OCI-LY7 (cell line): Measurements from ENCODE around the gene MAPK8IP2. TPM values are rescaled to one million over a fixed set of nuclear protein-coding genes. Genes with fewer than 3 reads are reported as not detected.

Experiments
- BruUV-seq: library from RNA; stranded (reverse); fragments of 400-500 nt; replicated peaks from 2 replicates; lab custom pipeline; 2021; lab: Mats Ljungman, UMichigan
- CTCF ChIA-PET: fragments of 300-600 bp; sonication (Branson Sonifier 250); formaldehyde crosslinking; loops from one replicate; lab custom pipeline; 2022; ENCODE audit warnings: antibody characterized with exemption; ENCODE audit not compliant: unreplicated experiment; lab: Charles Lee
- POLR2A ChIA-PET: fragments of 300-600 bp; sonication (Branson Sonifier 250); formaldehyde crosslinking; loops from one replicate; lab custom pipeline; 2022; ENCODE audit warnings: antibody characterized with exemption; lab: Charles Lee
- DNase-seq: peaks from one replicate; pipeline ENCODE4 v3.0.0-alpha.2; 2015; ENCODE audit warnings: low spot score
- H2AFZ ChIP-seq: fragments of 200-600 bp; sonication (generic), shearing (Covaris generic); 2 replicates; pipeline ENCODE4 v1.6.1; 2014; ENCODE audit warnings: mild to moderate bottlenecking, antibody characterized with exemption, low read length, moderate library complexity
- H3K27ac ChIP-seq: fragments of 200-600 bp; sonication (generic); 2 replicates; pipeline ENCODE4 v1.5.1; 2014; ENCODE audit warnings: mixed run types, low read depth, mild to moderate bottlenecking, moderate library complexity, low read length, inconsistent platforms; ENCODE audit not compliant: poor library complexity, severe bottlenecking
- H3K36me3 ChIP-seq: fragments of 200-600 bp; sonication (generic); 2 replicates; pipeline ENCODE4 v1.6.1; 2014; ENCODE audit warnings: mild to moderate bottlenecking, antibody characterized with exemption, low read length, moderate library complexity, mixed read lengths; ENCODE audit not compliant: insufficient read depth
- H3K4me1 ChIP-seq: fragments of 200-600 bp; sonication (generic); 2 replicates; pipeline ENCODE4 v1.5.1; 2014; ENCODE audit warnings: mild to moderate bottlenecking, low read length; ENCODE audit not compliant: insufficient read depth, poor library complexity, severe bottlenecking
- H3K4me2 ChIP-seq: fragments of 200-600 bp; sonication (generic); 2 replicates; pipeline ENCODE4 v1.6.1; 2014; ENCODE audit warnings: mild to moderate bottlenecking, low read length
- H3K4me3 ChIP-seq: fragments of 200-600 bp; sonication (generic); 2 replicates; pipeline ENCODE4 v1.5.1; 2014; ENCODE audit warnings: mild to moderate bottlenecking, low read depth, low read length; ENCODE audit not compliant: poor library complexity, severe bottlenecking
- H3K79me2 ChIP-seq: fragments of 200-600 bp; sonication (generic); 2 replicates; pipeline ENCODE4 v1.6.1; 2016; ENCODE audit warnings: low read depth, mild to moderate bottlenecking, low read length, moderate library complexity, mixed read lengths; ENCODE audit not compliant: insufficient read depth
- H3K9me2 ChIP-seq: fragments of 200-600 bp; sonication (generic); 2 replicates; pipeline ENCODE4 v1.6.1; 2016; ENCODE audit warnings: mild to moderate bottlenecking, low read length, mixed read lengths; ENCODE audit not compliant: insufficient read depth
- H3K9me3 ChIP-seq: fragments of 200-600 bp; sonication (generic); 2 replicates; pipeline ENCODE4 v1.6.1; 2014; ENCODE audit warnings: mild to moderate bottlenecking, mixed run types, low read length, mixed read lengths
- H4K20me1 ChIP-seq: fragments of 200-600 bp; sonication (generic); 2 replicates; pipeline ENCODE4 v1.6.1; 2014; ENCODE audit warnings: mild to moderate bottlenecking, antibody characterized with exemption, low read length, moderate library complexity, mixed read lengths; ENCODE audit not compliant: insufficient read depth
- EZH2phosphoT487 ChIP-seq: fragments of 200-600 bp; sonication (generic); IDR thresholded peaks from 2 replicates; pipeline ENCODE4 v1.6.1; 2018; ENCODE audit warnings: low read depth, borderline replicate concordance, mild to moderate bottlenecking, mixed run types, antibody characterized with exemption, low read length, moderate library complexity, mixed read lengths
- intact Hi-C: fragments of 100-400 bp; cut with micrococcal nuclease; formaldehyde crosslinking; loops from one replicate; pipeline ENCODE4 v1.10.0; 2022; ENCODE audit not compliant: unreplicated experiment
- total RNA-seq, 2 experiments: library from RNA; depleted of rRNA in 1 of 2; stranded (reverse); fragments of >200 nt in 1 of 2; shearing (Covaris generic) in 1 of 2; gene quantifications; 2 replicates each; pipeline ENCODE4 v1.2.3, GENCODE V29; 2014 to 2022
- TF ChIP-seq, protein P1 (sequence below): fragments of 200-600 bp; sonication (generic); conservative IDR thresholded peaks from 2 replicates; pipeline ENCODE4 v1.5.1; 2014; ENCODE audit warnings: mild to moderate bottlenecking, antibody characterized with exemption, low read length, moderate library complexity, mixed read lengths

MAPK8IP2 gene
- total RNA-seq, 2 experiments from 2014 or later: 0.54 to 2.2 TPM

DNA sequence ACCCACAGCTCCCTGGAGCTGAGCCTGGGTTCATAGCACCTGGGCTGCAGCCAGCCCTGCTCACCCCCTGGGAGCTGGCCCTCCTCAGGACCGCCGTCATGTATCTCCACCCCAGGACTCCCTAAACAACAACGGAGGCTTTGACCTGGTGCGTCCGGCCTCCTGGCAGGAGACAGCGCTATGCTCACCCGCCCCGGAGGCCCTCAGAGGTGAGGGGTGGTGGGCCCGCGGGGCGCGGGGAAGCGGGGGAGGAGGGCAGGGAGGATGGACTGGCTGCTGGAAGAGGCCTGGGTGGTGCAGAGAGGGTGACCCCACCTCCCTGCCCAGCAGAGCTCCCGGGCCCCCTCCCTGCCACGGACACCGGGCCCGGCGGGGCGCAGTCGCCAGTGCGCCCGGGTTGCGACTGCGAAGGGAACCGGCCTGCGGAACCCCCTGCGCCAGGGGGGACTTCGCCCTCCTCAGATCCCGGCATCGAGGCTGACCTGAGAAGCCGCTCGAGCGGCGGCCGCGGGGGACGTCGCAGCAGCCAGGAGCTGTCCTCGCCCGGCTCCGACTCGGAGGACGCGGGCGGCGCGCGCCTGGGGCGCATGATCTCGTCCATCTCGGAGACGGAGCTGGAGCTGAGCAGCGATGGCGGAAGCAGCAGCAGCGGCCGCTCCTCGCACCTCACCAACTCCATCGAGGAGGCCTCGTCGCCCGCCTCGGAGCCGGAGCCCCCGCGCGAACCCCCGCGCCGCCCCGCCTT lies 3.1 kb downstream of the MAPK8IP2 start:
- intact Hi-C loops: no loop called here
- POLR2A ChIA-PET: no interaction called here
- CTCF ChIA-PET: no interaction called here
- H4K20me1 ChIP-seq: no peaks in the 10 kb centered on the region
- no peak overlapping the region for H2AFZ ChIP-seq
- no peak overlapping the region for H3K4me2 ChIP-seq
- no TSS peak for BruUV-seq
- H3K4me3 ChIP-seq: no peak overlapping the region
- DNase-seq: no peak
- no peaks in the 10 kb centered on the region for H3K4me1 ChIP-seq
- H3K36me3 ChIP-seq: no peaks in the 10 kb centered on the region
- TF ChIP-seq EZH2phosphoT487: no peak
- TF ChIP-seq, protein P1, sequence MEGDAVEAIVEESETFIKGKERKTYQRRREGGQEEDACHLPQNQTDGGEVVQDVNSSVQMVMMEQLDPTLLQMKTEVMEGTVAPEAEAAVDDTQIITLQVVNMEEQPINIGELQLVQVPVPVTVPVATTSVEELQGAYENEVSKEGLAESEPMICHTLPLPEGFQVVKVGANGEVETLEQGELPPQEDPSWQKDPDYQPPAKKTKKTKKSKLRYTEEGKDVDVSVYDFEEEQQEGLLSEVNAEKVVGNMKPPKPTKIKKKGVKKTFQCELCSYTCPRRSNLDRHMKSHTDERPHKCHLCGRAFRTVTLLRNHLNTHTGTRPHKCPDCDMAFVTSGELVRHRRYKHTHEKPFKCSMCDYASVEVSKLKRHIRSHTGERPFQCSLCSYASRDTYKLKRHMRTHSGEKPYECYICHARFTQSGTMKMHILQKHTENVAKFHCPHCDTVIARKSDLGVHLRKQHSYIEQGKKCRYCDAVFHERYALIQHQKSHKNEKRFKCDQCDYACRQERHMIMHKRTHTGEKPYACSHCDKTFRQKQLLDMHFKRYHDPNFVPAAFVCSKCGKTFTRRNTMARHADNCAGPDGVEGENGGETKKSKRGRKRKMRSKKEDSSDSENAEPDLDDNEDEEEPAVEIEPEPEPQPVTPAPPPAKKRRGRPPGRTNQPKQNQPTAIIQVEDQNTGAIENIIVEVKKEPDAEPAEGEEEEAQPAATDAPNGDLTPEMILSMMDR: no peak
- no peak overlapping the region for H3K27ac ChIP-seq
- H3K9me3 ChIP-seq: no peaks in the 10 kb centered on the region
- H3K9me2 ChIP-seq: no peaks in the 10 kb centered on the region
- no peaks in the 10 kb centered on the region for H3K79me2 ChIP-seq

DNA sequence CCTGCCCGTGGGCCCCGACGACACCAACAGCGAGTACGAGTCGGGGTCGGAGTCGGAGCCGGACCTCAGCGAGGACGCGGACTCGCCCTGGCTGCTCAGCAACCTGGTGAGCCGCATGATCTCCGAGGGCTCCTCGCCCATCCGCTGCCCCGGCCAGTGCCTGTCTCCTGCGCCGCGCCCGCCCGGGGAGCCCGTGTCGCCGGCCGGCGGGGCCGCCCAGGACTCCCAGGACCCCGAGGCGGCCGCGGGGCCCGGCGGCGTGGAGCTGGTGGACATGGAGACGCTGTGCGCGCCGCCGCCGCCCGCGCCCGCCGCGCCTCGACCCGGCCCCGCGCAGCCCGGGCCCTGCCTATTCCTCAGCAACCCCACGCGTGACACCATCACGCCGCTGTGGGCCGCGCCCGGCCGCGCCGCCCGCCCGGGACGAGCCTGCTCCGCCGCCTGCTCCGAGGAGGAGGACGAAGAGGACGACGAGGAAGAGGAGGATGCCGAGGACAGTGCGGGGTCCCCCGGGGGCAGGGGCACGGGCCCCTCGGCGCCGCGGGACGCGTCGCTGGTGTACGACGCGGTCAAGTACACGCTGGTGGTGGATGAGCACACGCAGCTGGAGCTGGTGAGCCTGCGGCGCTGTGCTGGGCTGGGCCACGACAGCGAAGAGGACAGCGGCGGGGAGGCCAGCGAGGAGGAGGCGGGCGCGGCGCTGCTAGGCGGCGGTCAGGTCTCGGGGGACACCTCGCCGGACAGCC lies 3.8 kb downstream of the MAPK8IP2 start:
- no TSS peak for BruUV-seq
- H3K4me2 ChIP-seq: no peak overlapping the region
- no peaks in the 10 kb centered on the region for H3K4me1 ChIP-seq
- DNase-seq: no peak
- ChIA-PET CTCF (no interaction called here), POLR2A (no interaction called here)
- no peaks in the 10 kb centered on the region for H3K79me2 ChIP-seq
- no peak overlapping the region for H3K27ac ChIP-seq
- no peaks in the 10 kb centered on the region for H3K9me3 ChIP-seq
- no peaks in the 10 kb centered on the region for H3K9me2 ChIP-seq
- TF ChIP-seq, protein P1: no peak
- no peak overlapping the region for H2AFZ ChIP-seq
- intact Hi-C loops: no loop called here
- no peaks in the 10 kb centered on the region for H3K36me3 ChIP-seq
- no peak overlapping the region for H3K4me3 ChIP-seq
- H4K20me1 ChIP-seq: no peaks in the 10 kb centered on the region
